Right forelimb (tissue), 1 donor: Measurements from ENCODE around the gene TRIM3.

Experiments used
- DNase-seq: peaks from one replicate; pipeline ENCODE4 v3.0.0-alpha.2; 2018

Gene TRIM3

DNA sequence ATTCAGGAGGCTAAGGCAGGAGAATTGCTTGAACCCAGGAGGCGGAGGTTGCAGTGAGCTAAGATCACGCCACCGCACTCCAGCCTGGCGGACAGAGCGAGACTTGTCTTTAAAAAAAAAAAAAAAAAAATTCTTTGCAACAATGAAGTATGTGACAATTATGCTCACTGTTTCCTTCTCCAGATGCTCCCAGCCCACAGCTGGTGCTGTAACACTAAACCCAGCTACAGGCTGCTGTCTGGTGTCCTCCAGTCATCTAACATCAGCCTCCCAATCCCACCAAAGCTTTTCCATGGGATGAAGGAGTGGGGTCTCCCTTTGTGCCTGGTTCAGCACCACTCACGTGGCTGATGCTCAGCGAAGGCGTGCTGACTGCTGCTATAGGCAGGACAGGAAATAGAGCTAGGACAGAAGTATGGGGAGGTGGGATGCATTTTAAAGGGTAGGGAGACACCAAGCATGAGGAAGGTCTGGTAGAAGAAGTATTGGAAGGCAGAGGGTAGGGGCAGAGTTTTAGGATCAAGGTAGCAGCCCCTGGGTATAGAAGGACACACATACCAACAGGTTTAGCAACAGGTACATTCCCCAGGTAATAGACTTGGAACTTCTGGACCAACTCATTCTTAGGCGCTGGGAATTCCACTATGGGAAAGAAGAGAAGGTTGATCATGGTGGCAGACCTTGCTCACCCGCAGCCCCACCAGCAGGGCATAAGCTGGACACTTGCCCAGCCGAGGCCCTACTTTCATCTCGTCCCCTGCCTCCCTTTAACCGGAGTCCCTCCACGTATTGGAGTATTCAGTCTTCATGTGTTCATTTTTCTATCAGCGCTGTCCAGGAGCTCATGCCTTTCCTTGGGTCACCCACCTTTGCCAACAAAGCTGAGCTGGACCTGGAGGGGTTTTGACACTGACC lies 73.1 kb downstream of the TRIM3 start:
- DNase-seq, result no peak
